ENCODE data around the gene NR3C2.

GRCh38 chr4:148095346-148095923 is 346.8 kb downstream of the NR3C2 start:
- TF ChIP-seq CTCF (IDR thresholded peaks at IDR 0.05 in 2 of 3, conservative IDR thresholded peaks at IDR 0.05 in 1 of 3; ENCODE audit: borderline replicate concordance in 1 of 3, insufficient read depth in 1 of 3, low read depth in 2 of 3, low read length in 2 of 3) (no peak), TCF7L2 (IDR thresholded peaks at IDR 0.05; ENCODE audit: borderline replicate concordance, extremely low read depth, insufficient read depth, insufficient read length) (no peak), POLR2A (IDR thresholded peaks at IDR 0.05; ENCODE audit: borderline replicate concordance, extremely low read depth, insufficient read depth, insufficient read length) (no peak), JUND (IDR thresholded peaks at IDR 0.05) (no peak), EZH2 (IDR thresholded peaks at IDR 0.05) (no peak), CEBPB (IDR thresholded peaks at IDR 0.05; ENCODE audit: low read depth) (no peak), ELF1 (IDR thresholded peaks at IDR 0.05; ENCODE audit: borderline replicate concordance, low read depth) (no peak)
